Mesothelial cell of epicardium (in vitro differentiated cells): ENCODE results near the gene AOC3. TPM values are rescaled to one million over a fixed set of nuclear protein-coding genes. Genes with fewer than 3 reads are reported as not detected.
A peak's percentile ranks its signal among the peaks of the same experiment; 100 is the strongest.

Experiments used
- DNase-seq, 2 experiments: peaks; one replicate each; pipeline ENCODE4 v3.0.0; 2021; ENCODE audit warnings: low spot score in 2 of 2; ENCODE audit not compliant: unreplicated experiment in 2 of 2
- H3K27ac Mint-ChIP-seq: 2 replicates; pipeline ENCODE4 v1.8.0; 2021; ENCODE audit warnings: mixed read lengths
- H3K27me3 Mint-ChIP-seq: 2 replicates; pipeline ENCODE4 v1.8.0; 2021; ENCODE audit warnings: low read depth, mixed read lengths
- H3K36me3 Mint-ChIP-seq: 2 replicates; pipeline ENCODE4 v1.8.0; 2021; ENCODE audit warnings: mixed read lengths
- H3K4me1 Mint-ChIP-seq: 2 replicates; pipeline ENCODE4 v1.8.0; 2021; ENCODE audit warnings: mixed read lengths
- H3K4me3 Mint-ChIP-seq: 2 replicates; pipeline ENCODE4 v1.8.0; 2021; ENCODE audit warnings: mild to moderate bottlenecking, moderate library complexity, mixed read lengths
- H3K9me3 Mint-ChIP-seq: 2 replicates; pipeline ENCODE4 v1.8.0; 2021; ENCODE audit warnings: mixed read lengths
- total RNA-seq: library from RNA; stranded (reverse); gene quantifications from 3 replicates; pipeline ENCODE4 v1.2.1, GENCODE V29; 2021
- TF ChIP-seq, protein P1 (sequence below): fragments of 200-600 bp; sonication (generic); IDR thresholded peaks from one replicate; pipeline ENCODE4 v1.5.0; 2021; ENCODE audit warnings: antibody characterized with exemption; ENCODE audit not compliant: unreplicated experiment

Gene AOC3
- total RNA-seq, 1 donor from 2014 or later = 1.5 TPM

- peaks cover 26% of the 10 kb centered on the region for H3K27me3 Mint-ChIP-seq
- no peaks in the 10 kb centered on the region for H3K9me3 Mint-ChIP-seq
- no peak overlapping the region for H3K4me3 Mint-ChIP-seq
- no peaks in the 10 kb centered on the region for H3K36me3 Mint-ChIP-seq
- TF ChIP-seq, protein P1, sequence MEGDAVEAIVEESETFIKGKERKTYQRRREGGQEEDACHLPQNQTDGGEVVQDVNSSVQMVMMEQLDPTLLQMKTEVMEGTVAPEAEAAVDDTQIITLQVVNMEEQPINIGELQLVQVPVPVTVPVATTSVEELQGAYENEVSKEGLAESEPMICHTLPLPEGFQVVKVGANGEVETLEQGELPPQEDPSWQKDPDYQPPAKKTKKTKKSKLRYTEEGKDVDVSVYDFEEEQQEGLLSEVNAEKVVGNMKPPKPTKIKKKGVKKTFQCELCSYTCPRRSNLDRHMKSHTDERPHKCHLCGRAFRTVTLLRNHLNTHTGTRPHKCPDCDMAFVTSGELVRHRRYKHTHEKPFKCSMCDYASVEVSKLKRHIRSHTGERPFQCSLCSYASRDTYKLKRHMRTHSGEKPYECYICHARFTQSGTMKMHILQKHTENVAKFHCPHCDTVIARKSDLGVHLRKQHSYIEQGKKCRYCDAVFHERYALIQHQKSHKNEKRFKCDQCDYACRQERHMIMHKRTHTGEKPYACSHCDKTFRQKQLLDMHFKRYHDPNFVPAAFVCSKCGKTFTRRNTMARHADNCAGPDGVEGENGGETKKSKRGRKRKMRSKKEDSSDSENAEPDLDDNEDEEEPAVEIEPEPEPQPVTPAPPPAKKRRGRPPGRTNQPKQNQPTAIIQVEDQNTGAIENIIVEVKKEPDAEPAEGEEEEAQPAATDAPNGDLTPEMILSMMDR = no peak
- no peak overlapping the region for H3K27ac Mint-ChIP-seq
- no peak for DNase-seq
- H3K4me1 Mint-ChIP-seq = peaks cover 15% of the 10 kb centered on the region
Observed at GRCh38 chr17:42827472-42827871, 23.5 kb upstream of the AOC3 start.

DNA sequence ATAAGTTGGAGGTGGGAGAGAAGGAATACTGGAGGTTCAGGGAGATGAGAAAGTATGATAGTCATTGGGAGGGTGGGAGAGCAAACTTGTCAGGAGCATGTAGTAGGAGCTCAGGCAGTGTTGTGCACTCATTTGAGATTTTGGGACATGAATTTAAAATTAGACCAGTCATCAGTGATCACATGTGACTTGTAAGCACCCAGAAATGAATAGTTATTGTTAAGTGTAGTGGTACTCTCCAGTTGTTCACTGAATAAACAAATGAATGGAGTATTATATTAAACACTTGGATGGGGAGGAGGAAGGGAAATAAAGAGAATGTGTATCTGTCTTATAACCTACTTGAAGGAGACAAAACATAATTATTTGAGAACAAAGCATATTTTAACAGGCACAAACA lies 20.0 kb upstream of the AOC3 start:
- TF ChIP-seq, protein P1 = no peak
- peaks cover 19% of the 10 kb centered on the region for H3K4me1 Mint-ChIP-seq
- no peak for DNase-seq
- peaks cover 26% of the 10 kb centered on the region for H3K27me3 Mint-ChIP-seq
- H3K9me3 Mint-ChIP-seq = no peaks in the 10 kb centered on the region
- no peak overlapping the region for H3K27ac Mint-ChIP-seq
- peaks cover 2% of the 10 kb centered on the region for H3K36me3 Mint-ChIP-seq
- peak overlapping the region; percentile 24 for H3K4me3 Mint-ChIP-seq

DNA sequence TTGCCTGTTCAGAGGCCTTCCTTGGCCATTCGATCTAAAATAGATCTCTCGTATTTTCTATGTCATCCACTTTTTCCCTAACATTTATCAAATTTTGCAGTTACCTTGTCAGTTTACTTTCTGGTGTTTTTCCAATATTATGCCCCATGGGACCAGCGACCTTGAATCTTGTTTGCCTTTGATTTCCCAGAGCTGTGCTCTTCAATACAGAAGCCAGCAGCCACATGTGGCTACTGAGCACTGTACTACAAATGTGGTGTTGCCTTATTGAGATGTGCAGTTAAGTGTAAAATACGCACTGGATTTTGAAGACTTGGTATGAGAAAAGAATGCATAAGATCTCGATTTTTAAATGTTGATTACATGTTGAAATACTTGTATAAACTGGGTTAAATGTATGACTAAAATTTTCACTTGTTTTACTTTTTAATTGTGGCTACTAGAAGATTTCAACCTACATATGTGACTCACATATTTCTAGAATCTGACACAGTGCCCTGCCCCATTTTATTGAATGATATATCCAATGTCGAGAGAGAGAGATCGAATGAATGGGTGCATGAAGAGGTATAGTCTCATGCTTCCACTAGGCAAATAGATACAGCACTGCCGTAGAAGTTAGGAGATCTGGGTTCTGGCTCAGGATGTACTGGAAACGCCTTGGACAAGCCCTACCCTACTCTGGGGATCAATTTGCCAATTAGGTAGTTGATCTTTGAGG lies 18.6 kb upstream of the AOC3 start:
- TF ChIP-seq, protein P1 = no peak
- no peaks in the 10 kb centered on the region for H3K9me3 Mint-ChIP-seq
- peaks cover 19% of the 10 kb centered on the region for H3K4me1 Mint-ChIP-seq
- peaks cover 20% of the 10 kb centered on the region for H3K27me3 Mint-ChIP-seq
- H3K4me3 Mint-ChIP-seq = peak overlapping the region; percentile 92
- DNase-seq = no peak
- H3K27ac Mint-ChIP-seq = peak overlapping the region; percentile 98
- peaks cover 8% of the 10 kb centered on the region for H3K36me3 Mint-ChIP-seq

- peaks cover 12% of the 10 kb centered on the region for H3K27me3 Mint-ChIP-seq
- peak; percentile 73 to 89 for DNase-seq
- peaks cover 19% of the 10 kb centered on the region for H3K4me1 Mint-ChIP-seq
- H3K4me3 Mint-ChIP-seq = peak within 1 kb of the TSS; percentile 92
- TF ChIP-seq, protein P1 = no peak
- H3K36me3 Mint-ChIP-seq = peaks cover 12% of the 10 kb centered on the region
- H3K9me3 Mint-ChIP-seq = no peaks in the 10 kb centered on the region
- peak within 1 kb of the TSS; percentile 98 for H3K27ac Mint-ChIP-seq
Observed at GRCh38 chr17:42832934-42833766, 17.8 kb upstream of the AOC3 start, which contains the start of gene PSME3. PSME3 (plus strand) TSS chr17:42833397; CDS start chr17:42833632, 235 bp downstream.

DNA sequence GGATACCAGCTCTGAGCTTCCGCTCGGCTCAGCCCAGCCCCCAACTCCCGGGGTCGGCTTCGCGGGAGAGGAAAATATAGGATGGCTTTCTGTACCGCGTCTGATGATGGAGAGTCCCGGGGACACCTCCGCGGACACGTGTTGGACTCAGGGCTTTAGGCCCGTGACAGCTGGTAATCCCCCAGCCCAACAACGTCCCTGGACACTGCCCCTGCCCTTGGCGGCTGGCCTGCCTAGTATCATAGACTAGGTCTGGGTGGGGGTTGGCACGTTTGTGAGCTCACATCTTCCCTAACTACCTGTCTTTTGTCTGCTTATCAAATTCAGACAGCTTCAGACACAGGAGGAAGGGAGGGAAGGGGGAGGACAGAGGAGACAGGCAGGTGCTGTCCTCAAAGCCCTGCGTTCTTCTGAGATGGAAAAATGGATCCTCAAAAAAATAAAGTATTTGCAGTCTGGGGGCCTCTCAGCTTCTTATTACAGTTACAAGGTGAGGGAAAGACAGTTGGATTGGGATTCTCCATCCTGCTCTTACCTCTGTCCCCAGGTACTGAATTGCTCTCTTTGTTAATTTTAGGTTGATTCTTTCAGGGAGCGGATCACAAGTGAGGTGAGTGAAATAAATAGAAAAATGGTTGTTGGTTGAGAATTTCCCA lies 17.1 kb upstream of the AOC3 start:
- Mint-ChIP-seq H3K27me3 (peaks cover 5% of the 10 kb centered on the region), H3K4me1 (peaks cover 19% of the 10 kb centered on the region), H3K36me3 (peaks cover 15% of the 10 kb centered on the region)

More for the DNA sequence above, 17.1 kb upstream of the AOC3 start:
- peak overlapping the region; percentile 92 for H3K4me3 Mint-ChIP-seq
- peak overlapping the region; percentile 98 for H3K27ac Mint-ChIP-seq
- no peak for DNase-seq
- TF ChIP-seq, protein P1 = no peak
- no peaks in the 10 kb centered on the region for H3K9me3 Mint-ChIP-seq
